ENCODE results near the gene CBLIF.
"Not testable (repeated sequence)": the region's sequence is repeated elsewhere in the genome, so short reads cannot be mapped to it uniquely, and the experiment has no call there.

Gene CBLIF

GRCh38 chr11:59847626-59848025, 2.3 kb upstream of the CBLIF start:
- no peak for DNase-seq (ENCODE audit: low read depth)

DNA sequence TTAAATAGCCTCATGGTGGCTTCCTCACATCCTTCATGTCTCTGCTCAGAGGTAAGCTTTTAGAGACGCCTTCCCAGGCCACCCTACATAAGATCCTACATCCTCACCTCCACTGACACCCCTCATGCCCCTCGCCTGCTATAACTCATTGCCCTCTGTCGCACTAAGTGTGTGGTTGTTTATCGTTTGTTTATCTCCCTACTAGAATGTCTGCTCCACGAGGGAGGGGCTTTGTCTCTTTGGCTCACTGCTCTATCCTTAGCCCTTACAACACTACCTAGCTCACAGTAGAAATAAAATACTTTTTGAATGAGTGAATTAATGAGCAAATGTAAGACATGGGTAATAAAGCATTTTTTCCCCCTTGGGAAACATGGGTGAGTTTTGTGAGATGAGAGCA, 1.3 kb upstream of the CBLIF start:
- DNase-seq (ENCODE audit: low read depth) = no peak

GRCh38 chr11:59842316-59842715, 3.0 kb downstream of the CBLIF start:
- DNase-seq (ENCODE audit: low read depth) = no peak

DNA sequence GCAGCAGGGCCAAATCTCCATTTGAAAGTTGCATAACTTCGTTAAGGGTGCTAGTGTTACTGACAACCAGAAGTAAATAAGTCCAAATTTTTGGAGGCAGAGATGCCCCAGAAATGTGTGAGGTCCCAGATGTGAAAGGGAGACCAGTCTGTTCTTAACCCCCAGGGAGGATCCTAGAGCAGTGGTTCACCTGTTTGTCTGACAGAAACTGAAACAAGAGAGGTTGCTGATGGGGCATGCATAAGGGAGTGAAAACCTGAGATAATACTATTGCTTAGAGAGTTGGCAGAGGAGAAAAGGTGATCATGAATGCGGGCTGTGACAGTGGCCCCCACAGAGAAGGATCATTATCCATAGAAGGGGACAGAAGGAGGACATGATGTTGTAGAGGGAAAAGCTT, 3.8 kb downstream of the CBLIF start:
- DNase-seq (ENCODE audit: low read depth) = no peak

GRCh38 chr11:59839615-59840014, 5.7 kb downstream of the CBLIF start:
- no peak for DNase-seq (ENCODE audit: low read depth)

DNA sequence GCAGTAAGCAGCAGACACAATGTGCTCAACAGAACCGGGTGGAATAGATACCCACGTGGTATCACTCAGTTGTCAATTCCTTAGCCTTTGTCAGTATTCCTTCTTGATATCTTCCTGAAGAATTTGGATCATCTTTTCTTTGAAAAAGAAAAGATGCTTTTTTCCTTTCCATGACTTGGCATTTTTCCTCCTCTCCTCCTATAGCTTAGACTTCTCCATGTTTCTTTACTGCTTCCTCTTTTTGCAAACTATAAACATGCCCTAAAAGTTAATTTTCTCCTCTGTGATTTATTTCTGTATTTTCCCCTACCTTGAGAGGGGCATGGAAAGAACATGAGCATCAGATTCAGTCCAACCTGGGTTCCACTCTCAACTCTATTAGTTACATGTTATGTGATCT, 11.7 kb downstream of the CBLIF start:
- no peak for DNase-seq (ENCODE audit: low read depth)

DNA sequence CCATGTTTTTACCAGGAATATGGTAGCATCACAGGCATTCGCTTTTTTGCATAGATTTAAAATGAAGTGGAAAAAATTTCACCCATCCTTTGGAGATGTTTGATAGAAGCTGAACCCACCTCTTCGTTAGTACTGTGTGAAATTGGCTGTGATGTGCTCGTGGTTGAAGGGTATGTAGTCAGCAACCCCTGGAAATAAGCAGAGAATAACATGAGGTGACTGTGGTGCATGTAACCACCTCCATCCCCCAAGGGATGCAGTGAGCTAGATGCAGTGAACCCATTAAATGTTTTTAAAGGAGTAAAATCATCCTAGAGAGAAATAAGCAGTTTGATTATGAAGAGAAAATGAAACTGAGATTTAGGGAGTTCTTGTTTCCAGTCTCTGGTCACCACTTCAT, 15.9 kb downstream of the CBLIF start:
- DNase-seq (ENCODE audit: low read depth) = no peak

- peak; percentile 10 for DNase-seq (ENCODE audit: low read depth)
These were observed 22.2 kb downstream of the CBLIF start for GRCh38 chr11:59822989-59823566.

DNA sequence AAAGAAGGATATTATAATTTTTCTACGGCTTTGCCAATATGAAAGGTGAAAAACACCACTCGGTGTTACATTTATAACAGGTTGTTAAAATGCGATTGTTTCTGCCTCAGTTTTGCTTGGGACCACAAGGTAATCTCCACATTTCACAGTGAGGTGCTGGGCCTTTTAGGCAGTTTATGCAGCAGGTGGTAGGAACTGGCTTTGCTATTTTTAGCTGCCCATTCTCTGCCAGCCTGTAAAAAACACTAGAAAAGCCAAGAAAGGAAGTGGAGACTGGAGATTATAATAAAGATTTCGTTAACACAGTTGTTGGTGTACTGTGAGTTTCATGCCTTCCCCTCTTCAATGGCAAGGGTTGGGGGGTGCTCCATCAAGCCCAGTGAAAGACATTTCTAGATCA, 26.7 kb downstream of the CBLIF start:
- no peak for DNase-seq (ENCODE audit: low read depth)

- not testable (repeated sequence) for DNase-seq (ENCODE audit: low read depth)
These were observed 28.9 kb downstream of the CBLIF start for GRCh38 chr11:59816434-59816833.

- DNase-seq (ENCODE audit: low read depth) = no peak
These were observed 29.5 kb downstream of the CBLIF start for GRCh38 chr11:59815754-59816153.

- DNase-seq (ENCODE audit: low read depth) = no peak
These were observed 31.3 kb downstream of the CBLIF start for GRCh38 chr11:59814021-59814420.

DNA sequence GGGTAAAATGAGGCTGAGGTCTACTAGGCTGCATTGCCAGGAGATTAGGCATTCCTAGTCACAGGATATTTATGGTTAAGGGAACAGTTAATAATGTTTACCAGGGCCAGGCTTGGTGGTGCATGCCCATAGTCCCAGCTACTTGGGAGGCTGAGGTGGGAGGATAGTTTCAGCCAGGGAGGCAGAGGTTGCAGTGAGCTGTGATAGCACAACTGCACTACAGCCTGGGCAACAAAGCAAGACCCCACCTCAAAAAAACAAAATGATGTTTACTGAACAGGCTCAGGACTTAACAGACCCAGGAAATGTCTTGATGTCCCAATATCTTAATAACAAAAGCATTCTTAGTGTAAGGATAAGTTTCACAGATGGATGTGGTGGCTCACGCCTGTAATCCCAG, 31.9 kb downstream of the CBLIF start:
- DNase-seq (ENCODE audit: low read depth) = no peak

GRCh38 chr11:59812220-59812619, 33.1 kb downstream of the CBLIF start:
- no peak for DNase-seq (ENCODE audit: low read depth)

GRCh38 chr11:59810911-59811259, 34.4 kb downstream of the CBLIF start:
- DNase-seq (ENCODE audit: low read depth) = no peak

GRCh38 chr11:59810189-59810910, 34.9 kb downstream of the CBLIF start, which contains the start of gene MRPL16:
TSS of gene MRPL16 (minus strand) at chr11:59810778. CDS start at chr11:59810658, 120 bp downstream.
- peak; percentile 87 for DNase-seq (ENCODE audit: low read depth)

DNA sequence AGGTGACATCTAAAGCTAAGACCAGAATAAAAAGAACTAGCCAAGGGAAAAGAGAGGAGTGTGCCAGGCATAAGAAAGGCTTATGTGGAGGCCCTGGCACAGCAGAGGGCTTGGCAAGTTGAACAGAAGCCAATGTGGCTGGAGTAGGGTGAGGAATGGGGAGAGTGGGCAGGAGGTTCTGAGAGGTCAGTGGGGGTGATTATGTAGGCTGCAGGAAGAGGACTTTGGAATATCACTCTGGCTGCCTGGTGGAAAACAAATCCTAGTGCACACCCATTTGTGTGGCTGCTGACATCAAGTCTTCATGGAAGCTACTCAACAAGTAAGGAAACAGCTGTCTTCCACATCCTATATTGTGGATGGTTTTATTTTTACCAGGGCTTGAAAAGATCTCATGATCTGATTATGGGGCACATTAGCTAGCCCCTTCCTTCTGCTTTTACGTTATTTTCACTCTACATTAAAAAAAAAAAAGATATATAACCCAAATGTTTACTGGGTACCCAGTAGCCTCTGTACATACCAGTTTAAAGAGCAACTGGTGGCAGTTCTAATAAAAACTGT, 38.2 kb downstream of the CBLIF start:
- DNase-seq (ENCODE audit: low read depth) = no peak

DNA sequence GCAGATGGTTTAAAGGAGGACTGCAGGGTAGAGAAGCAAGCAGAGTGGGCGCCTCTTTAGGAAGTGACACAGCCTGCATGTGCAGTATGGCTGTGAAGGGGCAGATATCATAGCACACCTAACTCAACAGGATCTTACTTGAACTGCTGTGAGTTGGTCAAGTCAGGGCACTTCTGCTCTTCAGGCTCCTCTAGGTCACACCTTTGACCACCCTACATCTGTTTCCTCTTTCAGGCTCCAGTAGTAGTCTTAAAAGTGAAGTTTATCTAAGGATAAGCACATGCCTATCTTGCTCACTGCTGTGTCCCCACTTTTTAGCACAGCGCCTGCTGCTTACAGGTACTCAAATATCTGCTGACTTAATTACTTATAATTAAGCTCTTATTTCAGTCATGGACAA, 41.2 kb downstream of the CBLIF start:
- DNase-seq (ENCODE audit: low read depth) = no peak

DNA sequence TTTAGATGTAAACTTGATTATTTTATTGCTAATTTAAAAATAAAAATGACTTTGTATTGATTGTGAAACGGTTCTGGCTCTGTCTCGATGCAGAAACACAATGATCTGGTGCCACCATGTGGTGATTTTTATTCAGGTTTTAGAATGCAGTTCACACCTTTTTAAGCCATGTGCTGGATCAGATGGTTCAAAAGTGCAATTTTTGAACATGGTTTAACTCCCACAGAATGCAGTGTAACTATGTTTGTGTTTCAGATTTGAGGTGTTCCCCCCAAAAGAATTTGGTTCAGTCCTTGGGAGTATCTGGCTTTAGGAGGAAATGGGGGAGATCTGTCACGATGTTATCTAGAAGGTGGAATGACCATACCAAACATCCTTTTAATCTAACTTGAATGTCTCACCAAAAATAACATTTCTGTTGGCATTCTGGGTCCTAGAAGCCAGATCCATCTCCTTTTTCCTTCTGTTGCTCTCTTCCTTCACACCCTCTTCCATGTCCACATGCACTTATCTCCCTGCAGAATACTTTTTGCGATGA, 42.6 kb downstream of the CBLIF start:
- DNase-seq (ENCODE audit: low read depth) = no peak

GRCh38 chr11:59801981-59802638, 43.2 kb downstream of the CBLIF start:
- DNase-seq (ENCODE audit: low read depth) = no peak

- no peak for DNase-seq (ENCODE audit: low read depth)
These were observed 44.1 kb downstream of the CBLIF start for GRCh38 chr11:59801160-59801706.

GRCh38 chr11:59800390-59801025, 44.8 kb downstream of the CBLIF start:
- no peak for DNase-seq (ENCODE audit: low read depth)

All from activated T-cell treated with anti-CD3 and anti-CD28 coated beads for 48 hours (primary cell).